ENCODE data around the gene ZFP69B. TPM values are rescaled to one million over a fixed set of nuclear protein-coding genes. Genes with fewer than 3 reads are reported as not detected.

The ZFP69B gene
- total and polyA plus RNA-seq, 2 donors (not counting 3 experiments of a cell fraction or from before 2014, with no cell fraction given), result 0.81 to 3.4 TPM

- no peaks in the 10 kb centered on the region for H4K20me1 ChIP-seq (replicated peaks; ENCODE audit: control insufficient read depth, extremely low read depth, insufficient read depth, low read length)
- H2AFZ ChIP-seq (ENCODE audit: low read depth, low read length), result no peak overlapping the region
- no peak overlapping the region for H3K9ac ChIP-seq (replicated peaks; ENCODE audit: extremely low read depth, insufficient read depth, low read length)
- peaks cover 15% of the 10 kb centered on the region for H3K9me3 ChIP-seq (replicated peaks; ENCODE audit: control insufficient read depth, insufficient read depth, low read length)
- ChIA-PET CTCF (no interaction called here), POLR2A (no interaction called here)
- BruUV-seq (replicated peaks), result no TSS peak
- FAIRE-seq (peak; percentile 48), DNase-seq (ENCODE audit: low read depth, low spot score) (no peak)
- no peaks in the 10 kb centered on the region for H3K79me2 ChIP-seq (ENCODE audit: control insufficient read depth, insufficient read depth, low read length)
- no peaks in the 10 kb centered on the region for H3K27me3 ChIP-seq (ENCODE audit: control insufficient read depth in 2 of 2, insufficient read depth in 2 of 2, low read length in 2 of 2)
- H3K4me2 ChIP-seq (ENCODE audit: insufficient read depth, low read length), result no peak overlapping the region
- no peaks in the 10 kb centered on the region for H3K36me3 ChIP-seq (ENCODE audit: control insufficient read depth in 2 of 2, extremely low read depth in 1 of 2, insufficient read depth in 2 of 2, low read length in 2 of 2)
- dilution Hi-C loops (cut with MboI; ENCODE audit: extremely low pct_ligation_motif_present, low sequenced_read_pairs), result no loop called here
- intact Hi-C loops (cut with micrococcal nuclease), result no loop called here
- no peak overlapping the region for H3K27ac ChIP-seq (ENCODE audit: insufficient read depth, low read depth, low read length)
- no peak overlapping the region for H3K4me3 ChIP-seq (replicated peaks in 1 of 3; ENCODE audit: insufficient read depth in 1 of 3, low read depth in 1 of 3, low read length in 3 of 3)
- TF ChIP-seq MYC (IDR thresholded peaks at IDR 0.05; ENCODE audit: low read depth, low read length) (no peak), EZH2 (IDR thresholded peaks at IDR 0.05; ENCODE audit: borderline replicate concordance, low read depth, low read length, severe bottlenecking) (no peak), MAX (IDR thresholded peaks at IDR 0.05; ENCODE audit: insufficient read depth, insufficient read length) (no peak), POLR2A (IDR thresholded peaks at IDR 0.05; ENCODE audit: low read depth, low read length) (no peak), POLR2AphosphoS5 (IDR thresholded peaks at IDR 0.05; ENCODE audit: insufficient read depth, low read depth, low read length) (no peak), FOS (IDR thresholded peaks at IDR 0.05; ENCODE audit: borderline replicate concordance, insufficient read depth, low read length) (no peak), JUN (IDR thresholded peaks at IDR 0.05; ENCODE audit: borderline replicate concordance, insufficient read depth, insufficient read length, low read depth) (no peak), CTCF (IDR thresholded peaks at IDR 0.05; ENCODE audit: extremely low read depth in 1 of 2, insufficient read depth in 1 of 2, low read depth in 1 of 2, low read length in 2 of 2) (no peak), GATA2 (IDR thresholded peaks at IDR 0.05; ENCODE audit: insufficient read depth, insufficient read length, low read depth, low read length) (no peak)
- no peaks in the 10 kb centered on the region for H3K9me1 ChIP-seq (replicated peaks; ENCODE audit: control insufficient read depth, extremely low read depth, insufficient read depth, low read length)
- H3K4me1 ChIP-seq (ENCODE audit: control insufficient read depth, extremely low read depth, insufficient read depth, low read length), result no peaks in the 10 kb centered on the region
Measured at GRCh38 chr1:40462956-40463590, 12.8 kb downstream of the ZFP69B start.

All from endothelial cell of umbilical vein (primary cell).